GM19099 (cell line): ENCODE data around the gene EFCAB11.
A peak's percentile ranks its signal among the peaks of the same experiment; 100 is the strongest.

ENCODE experiments used
- POLR2A ChIP-seq: IDR thresholded peaks from 3 replicates; pipeline ENCODE4 v1.6.1; 2011; ENCODE audit warnings: low read depth; ENCODE audit not compliant: insufficient read length; ENCODE audit errors: extremely low read depth

The EFCAB11 gene

GRCh38 chr14:89954070-89955021 lies at the start of gene EFCAB11:
EFCAB11 (minus strand) TSS chr14:89954730; CDS start chr14:89954660, 70 bp downstream.
- TF ChIP-seq POLR2A, result peak; percentile 67

GRCh38 chr14:90003526-90004307 lies 49.2 kb upstream of the EFCAB11 start:
- no peak for TF ChIP-seq POLR2A

- TF ChIP-seq POLR2A, result no peak
Measured at GRCh38 chr14:90000935-90001334, 46.4 kb upstream of the EFCAB11 start.

- no peak for TF ChIP-seq POLR2A
Measured at GRCh38 chr14:89996963-89997362, 42.4 kb upstream of the EFCAB11 start.

- no peak for TF ChIP-seq POLR2A
Measured at GRCh38 chr14:89992273-89992672, 37.7 kb upstream of the EFCAB11 start.

GRCh38 chr14:89990623-89991275 lies 36.2 kb upstream of the EFCAB11 start:
- TF ChIP-seq POLR2A, result no peak

GRCh38 chr14:89990218-89990617 lies 35.7 kb upstream of the EFCAB11 start:
- no peak for TF ChIP-seq POLR2A

GRCh38 chr14:89988787-89989186 lies 34.3 kb upstream of the EFCAB11 start:
- no peak for TF ChIP-seq POLR2A

- TF ChIP-seq POLR2A, result no peak
Measured at GRCh38 chr14:89987161-89987475, 32.6 kb upstream of the EFCAB11 start.

- no peak for TF ChIP-seq POLR2A
Measured at GRCh38 chr14:89986462-89987160, 32.1 kb upstream of the EFCAB11 start.

GRCh38 chr14:89983375-89983774 lies 28.8 kb upstream of the EFCAB11 start:
- TF ChIP-seq POLR2A, result no peak

GRCh38 chr14:89978656-89979055 lies 24.1 kb upstream of the EFCAB11 start:
- no peak for TF ChIP-seq POLR2A

- TF ChIP-seq POLR2A, result no peak
Measured at GRCh38 chr14:89977668-89978067, 23.1 kb upstream of the EFCAB11 start.

GRCh38 chr14:89973234-89973823 lies 18.8 kb upstream of the EFCAB11 start:
- no peak for TF ChIP-seq POLR2A

GRCh38 chr14:89965839-89966238 lies 11.3 kb upstream of the EFCAB11 start:
- no peak for TF ChIP-seq POLR2A

- TF ChIP-seq POLR2A, result no peak
Measured at GRCh38 chr14:89963288-89963978, 8.9 kb upstream of the EFCAB11 start.
